Activated T-cell treated with anti-CD3 and anti-CD28 coated beads, Interleukin-2, amount 50 U/mL, for 1 hour (primary cell): ENCODE measurements around the gene NIT1.
"Not testable (repeated sequence)": the region's sequence is repeated elsewhere in the genome, so short reads cannot be mapped to it uniquely, and the experiment has no call there.

ENCODE experiments used
- DNase-seq: peaks from one replicate; pipeline ENCODE4 v3.0.0-alpha.2; 2020

NIT1 gene

GRCh38 chr1:161115132-161115711, 2.7 kb upstream of the NIT1 start:
- no peak for DNase-seq

- not testable (repeated sequence) for DNase-seq
Measured at GRCh38 chr1:161115961-161116360, 1.9 kb upstream of the NIT1 start.

- peak; percentile 51 for DNase-seq
Measured at GRCh38 chr1:161119092-161119903, 1.4 kb downstream of the NIT1 start.

GRCh38 chr1:161121042-161121650, 3.2 kb downstream of the NIT1 start:
- DNase-seq = no peak

GRCh38 chr1:161121834-161122233, 3.9 kb downstream of the NIT1 start:
- no peak for DNase-seq

GRCh38 chr1:161122967-161123366, 5.1 kb downstream of the NIT1 start:
- no peak for DNase-seq

GRCh38 chr1:161127649-161128048, 9.7 kb downstream of the NIT1 start:
- DNase-seq = no peak

GRCh38 chr1:161128591-161129420, 10.9 kb downstream of the NIT1 start:
- no peak for DNase-seq

- no peak for DNase-seq
Measured at GRCh38 chr1:161130266-161130665, 12.4 kb downstream of the NIT1 start.

- DNase-seq = no peak
Measured at GRCh38 chr1:161131523-161132409, 13.9 kb downstream of the NIT1 start.

GRCh38 chr1:161132410-161133219, 14.7 kb downstream of the NIT1 start, which contains the start of gene DEDD:
DEDD (minus strand) TSS chr1:161132667; CDS start chr1:161124462, 8,205 bp downstream.
- peak; percentile 89 for DNase-seq

- no peak for DNase-seq
Measured at GRCh38 chr1:161133220-161133740, 15.4 kb downstream of the NIT1 start.

GRCh38 chr1:161137881-161138280, 20.0 kb downstream of the NIT1 start:
- DNase-seq = no peak

- no peak for DNase-seq
Measured at GRCh38 chr1:161138431-161138830, 20.5 kb downstream of the NIT1 start.

- DNase-seq = no peak
Measured at GRCh38 chr1:161139766-161140165, 21.9 kb downstream of the NIT1 start.

- DNase-seq = no peak
Measured at GRCh38 chr1:161140755-161141400, 23.0 kb downstream of the NIT1 start.

GRCh38 chr1:161145832-161146231, 27.9 kb downstream of the NIT1 start:
- DNase-seq = no peak

GRCh38 chr1:161153176-161153575, 35.3 kb downstream of the NIT1 start:
- no peak for DNase-seq

GRCh38 chr1:161153682-161154337, 35.9 kb downstream of the NIT1 start, which contains the start of gene UFC1:
UFC1 (plus strand) TSS chr1:161153978; CDS start chr1:161153998, 20 bp downstream.
- peak; percentile 80 for DNase-seq

- no peak for DNase-seq
Measured at GRCh38 chr1:161157867-161158266, 40.0 kb downstream of the NIT1 start.
